ENCODE data around the gene GRIA4.

GRCh38 chr11:105780781-105781525 is 171.1 kb downstream of the GRIA4 start:
- no peak for TF ChIP-seq CTCF (IDR thresholded peaks at IDR 0.05)
- TF ChIP-seq POLR2A (IDR thresholded peaks at IDR 0.05): no peak

Data from heart left ventricle (tissue), 13 donors.